Measurements from ENCODE around the gene G0S2. TPM values are rescaled to one million over a fixed set of nuclear protein-coding genes. Genes with fewer than 3 reads are reported as not detected.

Gene G0S2
- total and polyA plus RNA-seq, 2 of the 4 experiments (the other 2 are of a cell fraction), result 0.36 to 0.53 TPM

GRCh38 chr1:209642816-209643215 lies 32.4 kb upstream of the G0S2 start:
- BruUV-seq (replicated peaks), result no TSS peak
- Histone ChIP-seq H3K23ac (ENCODE audit: low read depth, low read length) (no peak overlapping the region), H3K9ac (ENCODE audit: low read depth, low read length) (no peak overlapping the region), H3K14ac (replicated peaks; ENCODE audit: low read depth, low read length) (no peak overlapping the region), H4K8ac (ENCODE audit: low read depth in 2 of 2, low read length in 2 of 2) (no peak overlapping the region), H2BK120ac (ENCODE audit: low read depth, low read length) (no peak overlapping the region), H3K36me3 (ENCODE audit: control insufficient read depth, insufficient read depth, low read length) (no peaks in the 10 kb centered on the region), H3K27ac (ENCODE audit: insufficient read depth, low read length) (no peak overlapping the region), H3K4me2 (ENCODE audit: low read depth, low read length) (no peak overlapping the region), H3K4me3 (ENCODE audit: insufficient read depth, low read depth, low read length) (no peak overlapping the region), H2AK5ac (ENCODE audit: low read depth, low read length) (peak overlapping the region; percentile 31; the same call in 1 of the 2 replicates), H3K9me3 (ENCODE audit: control insufficient read depth, insufficient read depth, low read length) (no peaks in the 10 kb centered on the region), H2BK15ac (ENCODE audit: low read depth, low read length) (no peak overlapping the region), H3K27me3 (ENCODE audit: control insufficient read depth, insufficient read depth, low read length) (no peaks in the 10 kb centered on the region), H2BK20ac (ENCODE audit: low read depth, low read length) (no peak overlapping the region), H2AFZ (replicated peaks; ENCODE audit: low read length, poor library complexity) (no peak overlapping the region), H4K5ac (ENCODE audit: low read depth, low read length) (no peak overlapping the region; the same call in 1 of the 2 replicates), H3K4ac (ENCODE audit: low read depth, low read length) (no peak overlapping the region), H3K79me1 (ENCODE audit: low read depth in 1 of 2, low read length in 2 of 2) (no peaks in the 10 kb centered on the region), H2BK5ac (ENCODE audit: low read depth, low read length, poor library complexity, severe bottlenecking) (no peak overlapping the region), H4K20me1 (ENCODE audit: insufficient read depth, low read length) (no peaks in the 10 kb centered on the region), H3K56ac (ENCODE audit: extremely low read depth, insufficient read depth, low read length) (no peak overlapping the region), H4K91ac (ENCODE audit: insufficient read depth, low read depth, low read length) (no peak overlapping the region), H2AK9ac (replicated peaks; ENCODE audit: low read depth, low read length, poor library complexity) (no peak overlapping the region), H3K4me1 (ENCODE audit: control insufficient read depth, insufficient read depth, low read length) (peaks cover 19% of the 10 kb centered on the region), H3K9me1 (ENCODE audit: insufficient read depth, low read length) (peaks cover 9% of the 10 kb centered on the region), H3K18ac (ENCODE audit: low read depth, low read length) (no peak overlapping the region)
- dilution Hi-C loops (cut with HindIII; ENCODE audit: low sequenced_read_pairs, unreplicated experiment), result no loop called here
- ATAC-seq (ENCODE audit: low read depth) (no peak), DNase-seq (no peak)
- CTCF ChIA-PET, result no interaction called here
- in situ Hi-C loops (cut with MboI; ENCODE audit: low sequenced_read_pairs), result no loop called here
- no CpG with 5 or more reads among the region's 3 CpGs for WGBS, 2 experiments (ENCODE audit: extremely low coverage in 2 of 2, insufficient read length in 1 of 2)
- no peak for TF ChIP-seq MAZ (IDR thresholded peaks at IDR 0.05; ENCODE audit: borderline replicate concordance, low read depth, low read length)
- TF ChIP-seq NFE2L2 (IDR thresholded peaks at IDR 0.05; ENCODE audit: low read depth, low read length), result no peak
- no peak for TF ChIP-seq USF2 (IDR thresholded peaks at IDR 0.05; ENCODE audit: low read depth, low read length)
- no peak for TF ChIP-seq MAFK (IDR thresholded peaks at IDR 0.05; ENCODE audit: low read depth, low read length)
- no peak for TF ChIP-seq CTCF (conservative IDR thresholded peaks at IDR 0.05; ENCODE audit: low read depth, low read length)
- no peak for TF ChIP-seq CEBPB (IDR thresholded peaks at IDR 0.05; ENCODE audit: low read depth, low read length)
- POLR2A ChIA-PET (ENCODE audit: unreplicated experiment), result no interaction called here
- intact Hi-C loops (cut with micrococcal nuclease), result no loop called here
